Heart left ventricle (tissue), 16 donors: ENCODE data around the gene LAMP5. TPM values are rescaled to one million over a fixed set of nuclear protein-coding genes. Genes with fewer than 3 reads are reported as not detected.

ENCODE experiments used
- ATAC-seq, 4 donors: fragments of 200-7000 bp; cut with Tn5 transposase; one replicate each; pipeline ENCODE4 v1.9.1; 2020 to 2022; ENCODE audit warnings: moderate library complexity in 4 of 4, mild to moderate bottlenecking in 3 of 4, moderate number of reproducible peaks in 1 of 4
- DNase-seq, 5 donors: peaks; one replicate each; pipeline ENCODE4 v3.0.0-alpha.2; 2020
- H3K27ac ChIP-seq, 12 donors: fragments of 200-600 bp; sonication (generic) in 4 of 12; one replicate each; pipeline versions ENCODE4 v1.5.0 to v1.8.0; 2016 to 2022; ENCODE audit warnings: mild to moderate bottlenecking in 2 of 12
- H3K27me3 ChIP-seq, 9 donors: fragments of 200-600 bp; sonication (generic) in 2 of 9; one replicate each; pipeline versions ENCODE4 v1.5.1 to v1.8.0; 2016 to 2022; ENCODE audit warnings: mild to moderate bottlenecking in 3 of 9
- H3K36me3 ChIP-seq, 9 donors: fragments of 200-600 bp; sonication (generic) in 2 of 9; one replicate each; pipeline versions ENCODE4 v1.5.0 to v1.8.0; 2018 to 2022; ENCODE audit warnings: mild to moderate bottlenecking in 2 of 9
- H3K4me1 ChIP-seq, 12 donors: fragments of 200-600 bp; sonication (generic) in 4 of 12; one replicate each; pipeline versions ENCODE4 v1.5.0 to v1.8.0; 2016 to 2022; ENCODE audit warnings: mild to moderate bottlenecking in 3 of 12
- H3K4me3 ChIP-seq, 12 donors: fragments of 200-600 bp; sonication (generic) in 4 of 12; one replicate each; pipeline versions ENCODE4 v1.5.0 to v1.8.0; 2017 to 2022; ENCODE audit warnings: mild to moderate bottlenecking in 9 of 12, moderate library complexity in 4 of 12
- H3K9me3 ChIP-seq, 12 donors: fragments of 200-600 bp; sonication (generic) in 4 of 12; one replicate each; pipeline versions ENCODE4 v1.5.0 to v1.8.0; 2016 to 2022; ENCODE audit warnings: mild to moderate bottlenecking in 1 of 12
- POLR2A ChIP-seq, 2 donors: fragments of 450-650 bp; IDR thresholded peaks; one replicate each; pipeline ENCODE4 v1.6.1; 2017; ENCODE audit warnings: antibody characterized with exemption in 2 of 2, mild to moderate bottlenecking in 2 of 2, moderate library complexity in 2 of 2
- WGBS, 4 donors: extraction: QIAGEN DNeasy Blood & Tissue Kit in 2 of 4; methylation state at CpG; one replicate each; pipeline versions ENCODE4 v1.1.5 to v1.1.7; 2013 to 2018; 5-methylcytosine and 5-hydroxymethylcytosine counted together
- intact Hi-C, 10 donors: fragments of 100-400 bp; cut with DNase I; formaldehyde crosslinking; loops; one replicate each; pipeline versions ENCODE4 v1.11.1 to v1.14.2; 2022
- polyA plus RNA-seq, 2 donors: library from polyadenylated mRNA; stranded (reverse); fragments of 200-250 nt; gene quantifications; one replicate each; pipeline ENCODE4 v1.2.3, GENCODE V29; 2013
- total RNA-seq, 9 donors: library from RNA; depleted of rRNA in 2 of 9; stranded (reverse); fragments of >200 nt in 2 of 9; fragmentation: NEBNext Ultra II Directional in 3 of 9; extraction: Animal tissue kit (Norgen Biotek cat#: 25700) in 3 of 9; gene quantifications; one replicate each; pipeline versions ENCODE4 v1.1.0 to v1.2.4, GENCODE V29; 2016 to 2023
- TF ChIP-seq, protein P1 (sequence below), 12 donors: fragments of 200-600 bp; sonication (generic) in 4 of 12; IDR thresholded peaks; one replicate each; pipeline versions ENCODE4 v1.5.0 to v1.8.0; 2018 to 2022; ENCODE audit warnings: antibody characterized with exemption in 12 of 12, mild to moderate bottlenecking in 5 of 12
- donor health status: ischemic (EF 13 %, LVEDD 7.1; RV severe dilation, severe dysfunction).
- donor health status: healthy with polysubstance abuse.
- donor health status: DM: no; HTN: yes; CAD: no.
- donor health status: DM: no; HTN: no; CAD: no.
- donor health status: ischemic (EF 25% LVEDD 6.9; RV normal size, moderate dysfunction).
- donor health status: ischemic (EF 25% LVEDD 5.7; RV mildly dilated, moderate dysfunction).
- donor health status: healthy.
- donor health status: DM: yes; HTN: yes; CAD: no.
- donor health status: ischemic (EF 35%, LVEDD 5.7; RV mildly dilated, moderate dysfunction).
- donor health status: nonischemic (EF 11% LVEDD 7.7; RV severe dilation, severe dysfunction).
- donor health status: DM: yes; HTN: yes; CAD: no.
- donor health status: PGD.
- donor health status: ischemic (EF 29% LVEDD 5.4; RV normal size, mild dysfunction).
- donor health status: nonischemic (EF 23%, LVEDD 6.1; RV moderate dilation, normal function).

The LAMP5 gene
- total and polyA plus RNA-seq, 11 donors: 0.04 to 0.42 (median 0.30) TPM; not detected in 7

DNA sequence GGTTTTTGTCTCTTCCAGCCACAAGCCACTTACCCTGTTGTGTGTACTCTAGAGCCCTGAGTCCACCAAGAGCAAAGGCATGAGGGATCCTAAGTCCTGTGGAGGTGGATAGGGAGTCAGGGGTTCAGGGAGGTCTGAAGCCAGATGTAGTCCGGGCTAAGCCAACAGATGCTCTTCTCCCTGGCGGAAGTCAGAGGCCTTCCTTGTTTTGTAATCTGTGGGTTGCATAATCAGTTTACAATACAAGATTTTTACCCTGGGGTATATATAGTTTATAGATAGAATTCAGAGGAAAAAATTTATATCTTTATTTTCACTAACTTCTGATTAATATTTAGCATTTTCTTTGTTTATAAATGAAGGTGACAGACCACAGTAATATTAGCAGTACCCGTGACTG, 9.2 kb downstream of the LAMP5 start:
- Histone ChIP-seq H3K9me3 (no peaks in the 10 kb centered on the region), H3K36me3 (no peaks in the 10 kb centered on the region), H3K4me1 (no peaks in the 10 kb centered on the region), H3K27ac (no peak overlapping the region), H3K27me3 (peaks cover 0 to 38% (median 13%) of the 10 kb centered on the region in 9 donors), H3K4me3 (no peak overlapping the region)
- DNase-seq (no peak), ATAC-seq (no peak)
- intact Hi-C loops: no loop called here
- 67 to 86% (median 74%) methylated on average over 3 of the region's 3 CpGs for WGBS, 4 donors
- TF ChIP-seq, protein P1, sequence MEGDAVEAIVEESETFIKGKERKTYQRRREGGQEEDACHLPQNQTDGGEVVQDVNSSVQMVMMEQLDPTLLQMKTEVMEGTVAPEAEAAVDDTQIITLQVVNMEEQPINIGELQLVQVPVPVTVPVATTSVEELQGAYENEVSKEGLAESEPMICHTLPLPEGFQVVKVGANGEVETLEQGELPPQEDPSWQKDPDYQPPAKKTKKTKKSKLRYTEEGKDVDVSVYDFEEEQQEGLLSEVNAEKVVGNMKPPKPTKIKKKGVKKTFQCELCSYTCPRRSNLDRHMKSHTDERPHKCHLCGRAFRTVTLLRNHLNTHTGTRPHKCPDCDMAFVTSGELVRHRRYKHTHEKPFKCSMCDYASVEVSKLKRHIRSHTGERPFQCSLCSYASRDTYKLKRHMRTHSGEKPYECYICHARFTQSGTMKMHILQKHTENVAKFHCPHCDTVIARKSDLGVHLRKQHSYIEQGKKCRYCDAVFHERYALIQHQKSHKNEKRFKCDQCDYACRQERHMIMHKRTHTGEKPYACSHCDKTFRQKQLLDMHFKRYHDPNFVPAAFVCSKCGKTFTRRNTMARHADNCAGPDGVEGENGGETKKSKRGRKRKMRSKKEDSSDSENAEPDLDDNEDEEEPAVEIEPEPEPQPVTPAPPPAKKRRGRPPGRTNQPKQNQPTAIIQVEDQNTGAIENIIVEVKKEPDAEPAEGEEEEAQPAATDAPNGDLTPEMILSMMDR (IDR thresholded peaks at IDR 0.05): no peak
- no peak for TF ChIP-seq POLR2A (IDR thresholded peaks at IDR 0.05)

DNA sequence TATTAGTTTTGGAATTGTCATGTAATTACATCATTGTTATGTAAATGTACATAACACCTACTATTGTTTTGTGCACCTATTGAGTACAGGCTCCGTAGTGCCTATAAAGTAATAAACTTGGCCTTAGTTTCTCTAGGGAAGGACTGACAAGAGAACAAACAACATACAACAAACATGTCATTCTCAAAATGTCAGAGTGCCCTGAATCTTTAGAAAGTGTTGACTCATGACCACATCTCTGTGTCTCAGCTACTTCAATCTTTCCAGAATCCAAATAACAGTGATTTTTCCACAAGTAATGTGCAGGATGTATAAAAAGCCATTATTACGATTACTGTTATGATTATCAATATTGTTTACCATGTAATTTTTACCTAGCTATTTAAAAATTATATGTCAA, 17.2 kb downstream of the LAMP5 start:
- Histone ChIP-seq H3K4me3 (no peak overlapping the region), H3K27ac (no peak overlapping the region), H3K4me1 (no peaks in the 10 kb centered on the region), H3K9me3 (no peaks in the 10 kb centered on the region), H3K36me3 (no peaks in the 10 kb centered on the region), H3K27me3 (peaks cover 0 to 8% (median 0%) of the 10 kb centered on the region in 9 donors)
- DNase-seq (no peak), ATAC-seq (no peak)
- 67 to 79% (median 75%) methylated on average over 2 of the region's 2 CpGs for WGBS, 4 donors
- TF ChIP-seq, protein P1 (IDR thresholded peaks at IDR 0.05): no peak
- TF ChIP-seq POLR2A (IDR thresholded peaks at IDR 0.05): no peak
- intact Hi-C loops: no loop called here

DNA sequence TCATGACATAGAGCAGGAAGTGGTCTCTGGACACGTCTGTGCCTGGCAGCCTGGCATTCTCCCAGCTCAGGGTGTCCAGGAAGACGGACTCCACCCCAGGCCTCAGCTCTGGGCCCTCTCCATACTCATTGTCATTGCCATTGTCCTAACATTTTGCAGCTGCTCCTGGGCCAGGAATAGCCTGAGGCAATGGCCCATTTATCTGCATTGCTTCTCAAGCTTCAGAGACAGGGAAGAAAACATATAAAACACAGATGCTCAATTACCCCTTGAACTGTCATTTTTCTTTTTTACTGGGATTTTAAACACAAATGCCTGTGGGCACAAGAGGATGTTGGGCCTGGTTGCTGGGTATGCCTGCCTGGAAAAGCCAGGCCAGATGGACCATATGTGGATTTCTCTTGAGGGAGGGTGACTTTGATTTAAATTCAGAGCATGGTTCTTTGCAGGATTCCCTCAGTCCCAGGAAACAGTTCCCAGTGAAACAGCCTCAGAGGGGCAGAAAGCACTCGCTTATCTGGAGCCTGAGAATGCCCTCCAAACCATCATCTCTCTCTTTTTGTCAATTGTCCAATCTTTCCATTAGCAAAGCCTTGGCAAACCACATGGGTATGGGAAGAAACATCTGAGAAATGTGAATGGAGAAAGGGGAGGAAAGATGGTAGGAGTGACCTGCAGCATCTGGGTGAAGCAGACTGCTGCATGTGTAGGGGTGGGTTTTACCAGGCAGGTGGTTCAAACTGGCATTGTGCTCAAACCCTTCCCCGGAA, 17.9 kb downstream of the LAMP5 start:
- ATAC-seq: no peak
- no peak for DNase-seq
- WGBS, 4 donors: 49 to 63% (median 61%) methylated on average over 4 of the region's 4 CpGs
- H3K4me3 ChIP-seq: no peak overlapping the region
- no peak overlapping the region for H3K27ac ChIP-seq
- intact Hi-C loops: no loop called here
- H3K4me1 ChIP-seq: no peaks in the 10 kb centered on the region
- H3K9me3 ChIP-seq: no peaks in the 10 kb centered on the region
- TF ChIP-seq, protein P1 (IDR thresholded peaks at IDR 0.05): no peak
- H3K36me3 ChIP-seq: no peaks in the 10 kb centered on the region
- H3K27me3 ChIP-seq: peaks cover 0 to 8% (median 0%) of the 10 kb centered on the region in 9 donors

DNA sequence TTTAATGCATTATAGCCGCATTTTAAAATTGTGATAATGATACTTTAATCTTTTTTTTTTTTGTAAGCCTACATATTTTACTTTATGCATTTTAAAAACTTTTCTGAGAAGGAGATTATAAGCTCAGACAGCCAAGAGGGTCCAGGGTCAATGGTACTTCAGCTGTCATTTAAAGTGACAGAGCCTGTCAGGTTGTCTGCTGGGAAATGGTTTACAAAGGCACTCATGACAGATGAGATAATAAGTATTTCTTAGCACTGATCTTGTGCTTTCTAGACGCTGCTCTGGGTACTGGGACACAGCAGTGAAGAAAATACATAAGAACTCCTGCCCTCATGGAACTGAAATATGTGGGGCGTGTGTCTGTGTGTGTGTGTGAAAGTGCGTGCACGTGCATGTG, 19.6 kb downstream of the LAMP5 start:
- H3K4me3 ChIP-seq: no peak overlapping the region
- WGBS, 4 donors: 82 to 86% (median 84%) methylated on average over 5 of the region's 5 CpGs
- no peaks in the 10 kb centered on the region for H3K36me3 ChIP-seq
- H3K27ac ChIP-seq: no peak overlapping the region
- H3K4me1 ChIP-seq: no peaks in the 10 kb centered on the region
- intact Hi-C loops: no loop called here
- no peak for TF ChIP-seq POLR2A (IDR thresholded peaks at IDR 0.05)
- TF ChIP-seq, protein P1 (IDR thresholded peaks at IDR 0.05): no peak
- peaks cover 0 to 8% (median 0%) of the 10 kb centered on the region in 9 donors for H3K27me3 ChIP-seq
- ATAC-seq (no peak), DNase-seq (no peak)
- H3K9me3 ChIP-seq: no peaks in the 10 kb centered on the region
